ENCODE data around the gene CAPN1.
"Not testable (repeated sequence)": the region's sequence is repeated elsewhere in the genome, so short reads cannot be mapped to it uniquely, and the experiment has no call there.

CAPN1 gene

DNA sequence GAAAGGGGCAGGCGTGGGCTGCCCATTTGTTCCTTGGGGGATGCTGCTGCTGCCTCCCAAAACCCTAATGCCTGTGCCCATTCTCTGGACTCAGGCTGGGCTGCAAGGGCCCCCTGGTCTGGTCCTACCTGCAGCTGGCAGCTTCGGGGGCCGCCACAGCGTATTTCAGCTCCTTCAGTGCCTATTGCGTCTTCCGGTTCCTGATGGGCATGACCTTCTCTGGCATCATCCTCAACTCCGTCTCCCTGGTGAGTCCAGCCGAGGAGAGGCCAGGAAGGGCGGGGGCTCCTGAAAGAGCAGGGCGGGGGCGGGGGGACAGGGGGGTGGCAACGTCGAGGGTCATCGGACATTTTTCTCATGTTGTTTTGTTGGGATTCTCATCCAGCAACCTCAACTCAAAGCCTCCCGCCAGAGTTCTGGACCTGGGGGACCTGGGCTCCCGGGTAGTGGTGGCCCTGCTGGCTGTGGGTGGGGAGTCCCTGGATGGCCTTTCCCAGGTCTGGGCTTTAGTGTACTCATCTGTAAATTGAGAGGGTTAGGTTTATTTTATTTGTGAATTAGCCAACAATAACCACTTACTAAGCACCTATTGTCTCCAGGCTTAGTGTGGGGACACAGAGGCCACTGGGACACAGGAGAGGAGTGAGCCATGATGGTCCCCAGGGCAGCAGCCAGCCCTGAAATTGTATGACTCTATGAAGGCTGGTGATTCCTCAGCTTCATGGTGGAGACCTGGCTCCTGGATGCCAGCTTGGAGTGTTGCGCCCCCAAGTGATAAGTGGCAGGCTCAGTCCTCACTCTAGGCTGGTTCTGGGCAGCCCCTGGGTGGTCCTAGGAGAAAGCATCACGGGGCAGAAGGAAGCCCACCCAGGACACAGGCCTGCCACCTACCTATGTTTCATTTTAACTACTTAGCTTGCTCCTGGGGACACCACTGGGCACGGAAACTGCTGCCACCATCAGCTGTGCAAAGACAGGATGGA lies 36.0 kb downstream of the CAPN1 start:
- FAIRE-seq (no peak), DNase-seq (ENCODE audit: low spot score) (no peak)

DNA sequence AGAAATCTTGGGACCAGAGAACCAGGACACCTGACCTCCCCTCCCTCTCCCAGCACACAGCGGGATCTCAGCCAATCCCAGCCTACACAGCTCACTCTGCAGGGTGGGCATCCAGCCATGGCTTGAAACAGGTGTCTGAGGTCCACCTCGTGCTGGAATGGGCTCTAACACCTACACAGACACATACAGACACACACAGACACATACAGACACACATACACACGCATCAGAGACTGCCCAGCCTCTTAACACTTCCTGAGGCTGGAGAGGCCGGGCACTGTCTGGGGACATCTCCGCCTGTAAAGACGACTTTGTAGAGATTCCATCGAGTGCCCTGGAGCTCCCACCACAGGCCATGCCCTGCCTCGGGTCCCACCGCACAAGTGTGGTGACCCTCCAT lies 36.7 kb downstream of the CAPN1 start:
- FAIRE-seq (no peak), DNase-seq (ENCODE audit: low spot score) (no peak)

DNA sequence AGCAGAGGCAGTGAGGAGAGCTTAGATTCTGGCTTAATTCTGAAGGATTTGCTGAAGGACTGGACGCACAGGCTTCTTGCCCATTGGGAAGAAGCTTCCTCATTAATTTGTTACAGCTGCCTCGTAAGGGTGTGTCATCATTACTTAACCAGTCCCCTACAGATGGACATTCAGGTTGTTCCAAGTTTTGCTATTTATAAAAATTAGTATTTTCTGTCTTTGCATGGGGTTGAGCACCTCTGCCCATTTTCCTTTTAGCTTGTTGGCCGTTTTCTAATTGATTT lies 38.1 kb downstream of the CAPN1 start:
- FAIRE-seq: no peak
- DNase-seq (ENCODE audit: low spot score): no peak

- no peak for DNase-seq (ENCODE audit: low spot score)
- no peak for FAIRE-seq
These were observed 39.3 kb downstream of the CAPN1 start for GRCh38 chr11:65221026-65221425.

GRCh38 chr11:65223011-65223410 lies 41.3 kb downstream of the CAPN1 start:
- no peak for FAIRE-seq
- no peak for DNase-seq (ENCODE audit: low spot score)

GRCh38 chr11:65224930-65225278 lies 43.2 kb downstream of the CAPN1 start:
- FAIRE-seq (no peak), DNase-seq (ENCODE audit: low spot score) (no peak)

- DNase-seq (ENCODE audit: low spot score) (no peak), FAIRE-seq (no peak)
These were observed 43.8 kb downstream of the CAPN1 start for GRCh38 chr11:65225279-65226102.

GRCh38 chr11:65226103-65226442 lies 44.3 kb downstream of the CAPN1 start:
- no peak for DNase-seq (ENCODE audit: low spot score)
- no peak for FAIRE-seq

DNA sequence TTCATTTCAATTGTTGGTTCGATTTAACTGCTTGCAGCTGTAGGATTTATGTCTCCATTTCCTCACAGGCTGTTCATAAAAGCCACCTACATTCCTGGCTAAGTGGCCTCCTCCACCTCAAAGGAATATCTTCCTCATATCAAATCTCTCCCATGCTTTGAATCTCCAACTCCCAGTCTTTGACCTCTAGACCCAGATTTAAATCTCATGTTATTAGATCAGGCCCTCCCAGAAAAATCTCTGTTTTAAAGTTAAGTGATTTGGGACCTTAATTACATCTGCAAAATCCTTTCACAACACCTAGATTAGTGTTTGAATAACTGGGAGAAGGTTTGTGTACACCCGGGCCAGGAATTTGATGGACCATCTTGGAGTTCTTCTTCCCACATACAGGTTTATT lies 46.2 kb downstream of the CAPN1 start:
- no peak for FAIRE-seq
- no peak for DNase-seq (ENCODE audit: low spot score)

DNA sequence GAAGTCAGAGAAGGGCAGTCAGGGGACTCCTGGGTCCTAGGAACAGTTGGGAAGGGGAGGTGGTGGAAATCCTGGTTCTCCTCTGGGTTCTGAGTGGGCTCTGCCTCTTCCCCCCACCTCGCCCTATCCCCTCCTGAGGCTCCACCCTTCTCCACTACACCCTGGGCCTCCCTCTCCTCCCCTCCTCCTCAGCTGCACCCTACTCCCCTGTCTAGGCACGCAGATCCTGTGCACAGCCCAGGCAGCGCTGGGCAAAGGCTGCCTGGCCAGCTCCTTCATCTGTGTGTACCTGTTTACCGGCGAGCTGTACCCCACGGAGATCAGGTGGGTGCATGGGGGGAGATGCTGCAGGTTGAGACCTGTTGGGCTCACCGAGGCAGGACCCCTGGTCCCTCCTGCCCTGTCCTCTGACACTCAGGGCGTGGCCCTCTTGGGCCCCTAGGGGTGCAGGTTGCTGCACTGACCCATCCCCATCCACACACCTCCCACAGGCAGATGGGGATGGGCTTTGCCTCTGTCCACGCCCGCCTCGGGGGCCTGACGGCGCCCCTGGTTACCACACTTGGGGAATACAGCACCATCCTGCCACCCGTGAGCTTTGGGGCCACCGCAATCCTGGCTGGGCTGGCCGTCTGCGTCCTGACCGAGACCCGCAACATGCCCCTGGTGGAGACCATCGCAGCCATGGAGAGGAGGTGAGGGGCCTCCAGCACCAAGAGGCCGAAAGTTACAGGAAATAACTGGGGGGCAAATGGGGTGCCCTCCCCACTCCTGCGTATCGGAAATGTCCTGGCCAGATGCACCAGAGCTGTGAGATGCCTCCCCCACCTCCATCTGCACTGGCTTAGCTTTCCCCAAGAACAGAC lies 54.7 kb downstream of the CAPN1 start:
- DNase-seq (ENCODE audit: low spot score) (no peak), FAIRE-seq (no peak)

DNA sequence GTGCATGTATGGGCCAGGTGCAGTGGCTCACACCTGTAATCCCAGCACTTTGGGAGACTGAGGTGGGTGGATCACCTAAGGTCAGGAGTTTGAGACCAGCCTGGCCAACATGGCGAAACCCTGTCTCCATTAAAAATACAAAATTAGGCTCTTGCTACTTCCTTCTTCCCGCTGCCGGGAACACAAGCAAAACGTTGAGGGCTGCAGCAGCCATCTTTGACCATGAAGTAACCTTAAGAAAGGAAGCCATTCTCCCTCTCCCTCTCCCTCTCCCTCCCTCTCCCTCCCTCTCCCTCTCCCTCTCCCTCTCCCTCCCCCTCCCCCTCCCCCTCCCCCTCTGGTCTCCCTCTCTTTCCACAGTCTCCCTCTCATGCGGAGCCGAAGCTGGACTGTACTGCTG lies 56.6 kb downstream of the CAPN1 start:
- not testable (repeated sequence) for FAIRE-seq; DNase-seq (ENCODE audit: low spot score)

DNA sequence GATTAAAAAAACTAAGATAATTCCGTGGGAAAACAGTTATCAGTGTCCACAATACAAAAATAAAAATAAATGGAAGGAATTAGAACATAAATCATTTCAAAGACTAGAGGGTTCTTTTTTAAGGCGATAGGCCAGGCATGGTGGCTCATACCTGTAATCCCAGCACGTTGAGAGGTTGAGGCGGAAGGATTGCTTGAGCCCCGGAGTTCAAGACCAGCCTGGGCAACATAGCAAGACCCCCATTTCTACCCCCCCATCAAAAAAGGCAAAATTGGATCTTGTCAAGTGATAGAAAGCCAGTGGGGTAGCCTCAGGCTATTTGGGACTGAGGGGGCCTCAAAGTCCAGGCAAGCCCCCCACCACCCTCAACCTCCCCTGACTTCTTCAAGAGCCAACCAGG lies 59.4 kb downstream of the CAPN1 start:
- FAIRE-seq (no peak), DNase-seq (ENCODE audit: low spot score) (no peak)

- no peak for DNase-seq (ENCODE audit: low spot score)
- no peak for FAIRE-seq
These were observed 60.0 kb downstream of the CAPN1 start for GRCh38 chr11:65241692-65242091.

GRCh38 chr11:65242389-65242788 lies 60.7 kb downstream of the CAPN1 start:
- FAIRE-seq: no peak
- no peak for DNase-seq (ENCODE audit: low spot score)

DNA sequence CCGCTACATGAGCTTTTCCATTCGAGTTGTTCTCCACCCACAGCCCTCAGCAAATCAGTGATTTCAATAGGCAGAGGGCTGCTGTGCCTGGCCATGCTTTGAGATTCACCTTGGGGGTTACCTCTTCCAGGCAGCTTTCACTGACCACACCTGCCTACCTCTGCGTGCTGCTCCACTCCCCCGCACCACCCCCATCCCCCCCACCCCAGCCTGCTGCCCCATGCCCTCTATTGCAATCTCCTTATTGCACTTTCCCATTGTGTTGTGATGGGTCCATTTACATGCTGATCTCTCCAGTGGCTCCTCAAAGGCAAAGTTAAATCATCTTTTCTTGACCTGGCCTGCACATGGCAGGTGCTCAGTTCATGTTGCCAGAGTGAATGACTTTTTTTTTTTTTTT lies 62.1 kb downstream of the CAPN1 start:
- FAIRE-seq: no peak

GRCh38 chr11:65245046-65245445 lies 63.3 kb downstream of the CAPN1 start:
- FAIRE-seq; DNase-seq (ENCODE audit: low spot score): not testable (repeated sequence)

More for the DNA sequence above, 62.1 kb downstream of the CAPN1 start:
- DNase-seq (ENCODE audit: low spot score): no peak

GRCh38 chr11:65246506-65246905 lies 64.8 kb downstream of the CAPN1 start:
- no peak for FAIRE-seq
- DNase-seq (ENCODE audit: low spot score): no peak

GRCh38 chr11:65248184-65248710 lies 66.5 kb downstream of the CAPN1 start:
- DNase-seq (ENCODE audit: low spot score); FAIRE-seq: not testable (repeated sequence)

DNA sequence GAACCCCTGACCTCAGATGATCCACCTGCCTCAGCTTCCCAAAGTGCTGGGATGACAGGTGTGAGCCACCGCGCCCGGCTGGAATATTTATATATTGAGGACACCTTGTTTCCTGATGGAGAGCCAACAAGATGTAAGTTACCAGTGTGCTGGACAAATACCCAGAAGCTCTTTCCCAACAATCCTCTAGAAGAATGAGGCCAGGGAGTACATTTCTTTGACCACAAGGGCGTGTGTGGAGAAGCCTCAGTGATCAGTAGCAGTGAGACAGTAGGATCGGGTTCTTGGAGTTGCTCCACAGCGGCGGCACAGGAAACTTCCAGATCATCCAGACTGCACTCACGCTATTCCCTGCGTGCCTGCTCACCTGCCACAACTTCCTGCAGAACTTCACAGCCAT lies 69.7 kb downstream of the CAPN1 start:
- FAIRE-seq: no peak
- no peak for DNase-seq (ENCODE audit: low spot score)

DNA sequence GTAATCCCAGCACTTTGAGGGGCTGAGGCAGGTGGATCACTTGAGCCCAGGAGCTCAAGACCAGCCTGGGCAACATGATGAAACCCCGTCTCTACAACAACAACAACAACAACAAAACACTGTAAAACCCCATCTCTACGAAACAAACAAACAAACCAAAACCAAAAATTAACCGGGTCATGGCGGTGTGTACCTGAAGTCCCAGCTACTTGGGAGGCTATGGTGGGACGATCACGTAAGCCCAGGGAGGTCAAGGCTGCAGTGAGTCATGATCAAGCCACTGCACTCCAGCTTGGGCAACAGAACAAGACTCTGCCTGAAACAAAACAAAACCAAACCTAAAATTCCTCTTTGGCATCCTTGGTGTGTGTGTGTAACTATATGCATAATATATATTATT lies 73.0 kb downstream of the CAPN1 start:
- no peak for FAIRE-seq
- DNase-seq (ENCODE audit: low spot score): no peak

DNA sequence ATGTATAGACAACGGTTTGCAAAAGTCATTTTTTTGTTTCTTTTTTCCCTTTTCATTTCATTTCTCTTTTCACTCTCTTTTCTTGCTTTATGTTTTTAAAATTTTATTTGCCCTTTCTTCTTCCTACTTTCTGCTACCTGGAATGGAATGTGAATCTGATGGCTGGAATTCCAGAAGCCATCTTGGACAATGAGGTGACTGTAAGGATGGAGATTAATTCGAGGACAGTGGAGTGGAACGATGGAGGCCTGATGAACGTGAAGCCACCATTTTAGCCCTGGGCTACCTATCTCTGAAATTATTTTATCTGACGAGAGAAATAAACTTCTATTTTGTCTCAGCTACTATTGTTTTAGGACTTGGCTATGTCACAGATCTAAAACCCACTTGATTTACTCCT lies 77.3 kb downstream of the CAPN1 start:
- no peak for FAIRE-seq

DNA sequence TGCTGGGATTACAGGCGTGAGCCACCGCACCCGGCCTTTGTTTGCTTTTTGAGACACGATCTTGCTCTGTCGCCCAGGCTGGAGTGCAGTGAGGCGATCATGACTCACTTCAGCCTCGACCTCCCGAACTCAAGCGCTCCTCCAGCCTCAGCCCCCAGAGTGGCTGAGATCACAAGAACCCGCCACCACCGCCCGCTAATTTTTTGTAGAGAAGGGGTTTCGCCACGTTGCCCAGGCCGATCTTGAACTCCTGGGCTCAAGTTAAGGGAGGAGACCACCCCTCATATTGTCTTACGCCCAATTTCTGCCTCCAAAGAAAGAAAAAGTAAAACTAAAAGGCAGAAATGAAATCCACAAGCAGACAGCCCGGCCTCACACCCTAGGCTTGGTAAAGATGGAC lies 78.6 kb downstream of the CAPN1 start:
- DNase-seq (ENCODE audit: low spot score) (no peak), FAIRE-seq (no peak)

More for the DNA sequence above, 77.3 kb downstream of the CAPN1 start:
- DNase-seq (ENCODE audit: low spot score): no peak
